H9 (cell line): ENCODE results near the gene RBM15. TPM values are rescaled to one million over a fixed set of nuclear protein-coding genes. Genes with fewer than 3 reads are reported as not detected.

Experiments used
- DNase-seq: peaks from one replicate; pipeline ENCODE4 v3.0.0-alpha.2; 2017
- H2AFZ ChIP-seq: one replicate; pipeline ENCODE4 v1.6.1; 2013; ENCODE audit warnings: mild to moderate bottlenecking, low read length, control low read depth, moderate library complexity
- H2AK5ac ChIP-seq: 2 replicates; pipeline ENCODE4 v1.6.1; 2013; ENCODE audit warnings: low read length, control low read depth, mixed read lengths; ENCODE audit not compliant: insufficient read length
- H2BK120ac ChIP-seq: one replicate; pipeline ENCODE4 v1.6.1; 2013; ENCODE audit warnings: low read depth, mild to moderate bottlenecking, low read length, control low read depth, inconsistent platforms; ENCODE audit not compliant: poor library complexity, severe bottlenecking
- H2BK12ac ChIP-seq: 2 replicates; pipeline ENCODE4 v1.6.1; 2013; ENCODE audit warnings: low read length, control low read depth, mixed read lengths, low read depth; ENCODE audit not compliant: insufficient read length
- H2BK15ac ChIP-seq: 2 replicates; pipeline ENCODE4 v1.6.1; 2013; ENCODE audit warnings: low read depth, low read length, control low read depth
- H2BK20ac ChIP-seq: one replicate; pipeline ENCODE4 v1.6.1; 2013; ENCODE audit warnings: low read depth, mild to moderate bottlenecking, low read length, control low read depth, inconsistent platforms; ENCODE audit not compliant: poor library complexity, severe bottlenecking
- H2BK5ac ChIP-seq: 2 replicates; pipeline ENCODE4 v1.6.1; 2013; ENCODE audit warnings: low read length, control low read depth, mixed read lengths; ENCODE audit not compliant: insufficient read length
- H3K14ac ChIP-seq: 2 replicates; pipeline ENCODE4 v1.6.1; 2013; ENCODE audit warnings: low read length, control low read depth; ENCODE audit not compliant: insufficient read depth
- H3K18ac ChIP-seq: 2 replicates; pipeline ENCODE4 v1.6.1; 2013; ENCODE audit warnings: low read depth, mild to moderate bottlenecking, mixed read lengths, low read length, control low read depth; ENCODE audit not compliant: insufficient read length
- H3K23ac ChIP-seq: 2 replicates; pipeline ENCODE4 v1.6.1; 2013; ENCODE audit warnings: low read length, control low read depth, mixed read lengths, low read depth; ENCODE audit not compliant: insufficient read length
- H3K23me2 ChIP-seq: 2 replicates; pipeline ENCODE4 v1.6.1; 2013; ENCODE audit warnings: low read depth, mild to moderate bottlenecking, mixed read lengths, low read length, control low read depth; ENCODE audit not compliant: insufficient read length, poor library complexity, severe bottlenecking
- H3K27ac ChIP-seq: 2 replicates; pipeline ENCODE4 v1.5.1; 2013; ENCODE audit warnings: low read length, control low read depth, mixed read lengths, low read depth; ENCODE audit not compliant: insufficient read length
- H3K27me3 ChIP-seq: 2 replicates; pipeline ENCODE4 v1.6.1; 2013; ENCODE audit warnings: low read length, control low read depth, inconsistent platforms; ENCODE audit not compliant: insufficient read depth
- H3K4ac ChIP-seq: 2 replicates; pipeline ENCODE4 v1.6.1; 2013; ENCODE audit warnings: low read depth, mild to moderate bottlenecking, control low read depth, inconsistent platforms, low read length, moderate library complexity
- H3K4me1 ChIP-seq: 2 replicates; pipeline ENCODE4 v1.6.1; 2013; ENCODE audit warnings: low read length, control low read depth, inconsistent platforms; ENCODE audit not compliant: insufficient read depth
- H3K4me2 ChIP-seq: 2 replicates; pipeline ENCODE4 v1.6.1; 2013; ENCODE audit warnings: low read length, control low read depth, mixed read lengths; ENCODE audit not compliant: insufficient read length, insufficient read depth
- H3K56ac ChIP-seq: 2 replicates; pipeline ENCODE4 v1.6.1; 2013; ENCODE audit warnings: low read depth, mild to moderate bottlenecking, mixed read lengths, low read length, control low read depth; ENCODE audit not compliant: insufficient read length
- H3K79me1 ChIP-seq: 2 replicates; pipeline ENCODE4 v1.6.1; 2013; ENCODE audit warnings: low read depth, mild to moderate bottlenecking, moderate library complexity, low read length, control low read depth, inconsistent platforms; ENCODE audit not compliant: insufficient read depth, poor library complexity, severe bottlenecking
- H3K79me2 ChIP-seq: 2 replicates; pipeline ENCODE4 v1.6.1; 2013; ENCODE audit warnings: low read length, control low read depth, inconsistent platforms; ENCODE audit not compliant: insufficient read depth
- H3K9ac ChIP-seq: 2 replicates; pipeline ENCODE4 v1.6.1; 2013; ENCODE audit warnings: low read length, control low read depth, mixed read lengths; ENCODE audit not compliant: insufficient read length; ENCODE audit errors: extremely low read depth
- H3K9me3 ChIP-seq: one replicate; pipeline ENCODE4 v1.6.1; 2013; ENCODE audit warnings: low read depth, low read length, inconsistent platforms; ENCODE audit not compliant: control insufficient read depth
- H3T11ph ChIP-seq: one replicate; pipeline ENCODE4 v1.6.1; 2013; ENCODE audit warnings: mild to moderate bottlenecking, low read length, control low read depth, inconsistent platforms
- H4K20me1 ChIP-seq: one replicate; pipeline ENCODE4 v1.6.1; 2013; ENCODE audit not compliant: control insufficient read depth, insufficient read length, insufficient read depth
- H4K5ac ChIP-seq: 2 replicates; pipeline ENCODE4 v1.6.1; 2013; ENCODE audit warnings: low read depth, mild to moderate bottlenecking, mixed read lengths, low read length, control low read depth; ENCODE audit not compliant: insufficient read length
- H4K8ac ChIP-seq: replicated peaks from 2 replicates; pipeline ENCODE4 v1.6.1; 2013; ENCODE audit warnings: low read length, control low read depth, mixed read lengths, low read depth; ENCODE audit not compliant: insufficient read length
- H4K91ac ChIP-seq: 2 replicates; pipeline ENCODE4 v1.6.1; 2013; ENCODE audit warnings: low read depth, mild to moderate bottlenecking, moderate library complexity, mixed read lengths, low read length, control low read depth; ENCODE audit not compliant: insufficient read length
- H3K27ac Mint-ChIP-seq, 3 experiments: 2 replicates in 2 of 3; 3 replicates in 1 of 3; pipeline ENCODE4 v1.8.0; 2020 to 2021; ENCODE audit warnings: mixed read lengths in 3 of 3, mild to moderate bottlenecking in 1 of 3, moderate library complexity in 1 of 3
- H3K27me3 Mint-ChIP-seq: 2 replicates; pipeline ENCODE4 v1.8.0; 2021; ENCODE audit warnings: low read depth, mild to moderate bottlenecking, moderate library complexity, mixed read lengths
- H3K36me3 Mint-ChIP-seq, 3 experiments: 2 replicates in 2 of 3; 3 replicates in 1 of 3; pipeline ENCODE4 v1.8.0; 2020 to 2021; ENCODE audit warnings: low read depth in 3 of 3, mixed read lengths in 3 of 3; ENCODE audit not compliant: insufficient read depth in 1 of 3
- H3K4me1 Mint-ChIP-seq, 2 experiments: 2 replicates each; pipeline ENCODE4 v1.8.0; 2020; ENCODE audit warnings: mixed read lengths in 2 of 2
- H3K4me3 Mint-ChIP-seq, 2 experiments: 2 replicates in 1 of 2; 3 replicates in 1 of 2; pipeline ENCODE4 v1.8.0; 2020 to 2021; ENCODE audit warnings: mild to moderate bottlenecking in 2 of 2, mixed read lengths in 2 of 2, moderate library complexity in 1 of 2
- H3K9me3 Mint-ChIP-seq, 2 experiments: 2 replicates in 1 of 2; 3 replicates in 1 of 2; pipeline ENCODE4 v1.8.0; 2020; ENCODE audit warnings: mild to moderate bottlenecking in 2 of 2, mixed read lengths in 2 of 2, moderate library complexity in 1 of 2
- WGBS: extraction: QIAGEN DNeasy Blood & Tissue Kit; methylation state at CpG from one replicate; pipeline ENCODE4 v1.1.7; 2013; ENCODE audit warnings: missing lambda C conversion rate, low lambda C conversion rate, mixed read lengths; ENCODE audit not compliant: insufficient read length; ENCODE audit errors: extremely low coverage; 5-methylcytosine and 5-hydroxymethylcytosine counted together
- total RNA-seq: library from RNA; stranded (reverse); gene quantifications from 2 replicates; pipeline ENCODE4 v1.2.1, GENCODE V29; 2021
- TF ChIP-seq, protein P1 (sequence below): fragments of 200-600 bp; sonication (generic); conservative IDR thresholded peaks from 3 replicates; pipeline ENCODE4 v1.8.0; 2021; ENCODE audit warnings: antibody characterized with exemption, mild to moderate bottlenecking

The RBM15 gene
- total RNA-seq, 1 experiment from 2014 or later: 62.0 TPM

DNA sequence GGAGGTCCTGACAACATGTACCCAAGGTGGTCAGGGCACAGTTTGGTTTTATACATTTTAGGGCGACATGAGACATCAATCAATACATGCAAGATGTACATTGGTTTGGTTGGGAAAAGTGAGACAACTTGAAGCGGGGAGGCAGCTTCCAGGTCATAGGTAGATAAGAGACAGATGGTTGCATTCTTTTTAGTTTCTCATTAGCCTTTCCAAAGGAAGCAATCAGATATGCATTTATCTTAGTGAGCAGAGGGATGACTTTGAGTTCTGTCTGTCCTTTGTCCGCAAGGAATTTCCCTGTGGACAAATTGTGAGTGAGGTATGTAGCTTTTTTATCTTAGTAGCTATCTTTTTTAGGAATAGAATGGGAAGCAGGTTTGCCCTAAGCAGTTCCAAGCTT, 10.5 kb upstream of the RBM15 start:
- Histone ChIP-seq H4K20me1 (no peaks in the 10 kb centered on the region), H3K23ac (no peak overlapping the region), H3K23me2 (no peaks in the 10 kb centered on the region), H4K8ac (no peak overlapping the region), H3K9me3 (no peaks in the 10 kb centered on the region), H3K4me2 (no peak overlapping the region), H2BK5ac (no peak overlapping the region), H2BK15ac (no peak overlapping the region), H2AFZ (no peak overlapping the region), H3K14ac (no peak overlapping the region), H3K79me2 (no peaks in the 10 kb centered on the region), H2BK12ac (no peak overlapping the region), H4K91ac (no peak overlapping the region), H2AK5ac (no peak overlapping the region), H4K5ac (no peak overlapping the region), H3K18ac (no peak overlapping the region), H3K27me3 (no peaks in the 10 kb centered on the region), H3K27ac (no peak overlapping the region), H3K4ac (no peak overlapping the region), H3K9ac (no peak overlapping the region), H2BK20ac (no peak overlapping the region), H3K79me1 (no peaks in the 10 kb centered on the region), H3K4me1 (no peaks in the 10 kb centered on the region), H2BK120ac (no peak overlapping the region), H3T11ph (no peak overlapping the region), H3K56ac (no peak overlapping the region)
- Mint-ChIP-seq H3K4me3 (no peak overlapping the region), H3K4me1 (no peaks in the 10 kb centered on the region), H3K27me3 (no peaks in the 10 kb centered on the region; the same call in 1 of the 2 replicates), H3K27ac (peak overlapping the region in 1 of 3 experiments; percentile 16; a peak in 1 of 7 replicates), H3K36me3 (no peaks in the 10 kb centered on the region), H3K9me3 (no peaks in the 10 kb centered on the region; a peak in 1 of 5 replicates)
- WGBS: no CpG with 5 or more reads among the region's 3 CpGs
- no peak for DNase-seq
- TF ChIP-seq, protein P1, sequence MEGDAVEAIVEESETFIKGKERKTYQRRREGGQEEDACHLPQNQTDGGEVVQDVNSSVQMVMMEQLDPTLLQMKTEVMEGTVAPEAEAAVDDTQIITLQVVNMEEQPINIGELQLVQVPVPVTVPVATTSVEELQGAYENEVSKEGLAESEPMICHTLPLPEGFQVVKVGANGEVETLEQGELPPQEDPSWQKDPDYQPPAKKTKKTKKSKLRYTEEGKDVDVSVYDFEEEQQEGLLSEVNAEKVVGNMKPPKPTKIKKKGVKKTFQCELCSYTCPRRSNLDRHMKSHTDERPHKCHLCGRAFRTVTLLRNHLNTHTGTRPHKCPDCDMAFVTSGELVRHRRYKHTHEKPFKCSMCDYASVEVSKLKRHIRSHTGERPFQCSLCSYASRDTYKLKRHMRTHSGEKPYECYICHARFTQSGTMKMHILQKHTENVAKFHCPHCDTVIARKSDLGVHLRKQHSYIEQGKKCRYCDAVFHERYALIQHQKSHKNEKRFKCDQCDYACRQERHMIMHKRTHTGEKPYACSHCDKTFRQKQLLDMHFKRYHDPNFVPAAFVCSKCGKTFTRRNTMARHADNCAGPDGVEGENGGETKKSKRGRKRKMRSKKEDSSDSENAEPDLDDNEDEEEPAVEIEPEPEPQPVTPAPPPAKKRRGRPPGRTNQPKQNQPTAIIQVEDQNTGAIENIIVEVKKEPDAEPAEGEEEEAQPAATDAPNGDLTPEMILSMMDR: no peak
